Ectodermal cell (in vitro differentiated cells): Measurements from ENCODE around the gene PTPRG.

Experiments used
- H3K27ac ChIP-seq: 2 replicates; pipeline ENCODE4 v1.7.0; 2013; ENCODE audit warnings: mild to moderate bottlenecking, low read depth, low read length; ENCODE audit not compliant: insufficient read depth, poor library complexity, severe bottlenecking
- H3K27me3 ChIP-seq: 2 replicates; pipeline ENCODE4 v1.7.0; 2013; ENCODE audit warnings: mild to moderate bottlenecking, low read length; ENCODE audit not compliant: insufficient read depth, control insufficient read depth, poor library complexity, severe bottlenecking
- H3K36me3 ChIP-seq: one replicate; pipeline ENCODE4 v1.7.0; 2013; ENCODE audit warnings: low read length; ENCODE audit not compliant: control insufficient read depth, insufficient read depth
- H3K4me1 ChIP-seq: one replicate; pipeline ENCODE4 v1.7.0; 2013; ENCODE audit warnings: low read length; ENCODE audit not compliant: control insufficient read depth, insufficient read depth
- H3K4me3 ChIP-seq: 2 replicates; pipeline ENCODE4 v1.7.0; 2013; ENCODE audit warnings: low read depth, low read length, control low read depth; ENCODE audit not compliant: insufficient read depth
- H3K9me3 ChIP-seq: 2 replicates; pipeline ENCODE4 v1.7.0; 2013; ENCODE audit warnings: mild to moderate bottlenecking, low read length, moderate library complexity; ENCODE audit not compliant: control insufficient read depth
- WGBS, 2 experiments: methylation state at CpG; one replicate each; pipeline ENCODE4 v1.1.7; 2013; ENCODE audit warnings: missing lambda C conversion rate in 2 of 2; 5-methylcytosine and 5-hydroxymethylcytosine counted together

PTPRG gene

GRCh38 chr3:62252438-62253157, 691.2 kb downstream of the PTPRG start:
- 88 to 100% methylated on average over 1 to 2 of the region's 2 CpGs for WGBS, 2 experiments
- Histone ChIP-seq H3K27ac (no peak overlapping the region), H3K4me3 (no peak overlapping the region), H3K9me3 (no peaks in the 10 kb centered on the region), H3K36me3 (no peaks in the 10 kb centered on the region), H3K27me3 (no peaks in the 10 kb centered on the region), H3K4me1 (no peaks in the 10 kb centered on the region)

DNA sequence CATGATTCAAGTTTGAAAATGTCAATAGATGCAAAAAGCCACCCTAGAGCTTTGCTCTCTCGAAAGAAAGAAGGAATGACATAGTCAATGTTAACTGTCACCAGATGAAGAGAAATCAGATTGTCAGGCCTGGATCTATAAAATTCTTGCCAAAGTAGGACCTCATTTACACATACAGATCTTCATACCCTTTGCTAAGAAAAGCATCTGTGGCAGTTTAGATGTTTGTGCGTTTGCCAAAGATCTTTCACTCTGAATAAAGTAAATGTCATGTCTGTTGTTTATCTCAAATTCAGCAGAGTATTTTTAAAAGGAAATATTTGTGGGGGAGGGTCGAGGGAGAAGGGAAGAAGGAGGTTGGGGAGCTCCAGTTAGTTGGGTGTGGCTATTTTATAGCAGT, 692.6 kb downstream of the PTPRG start:
- no peaks in the 10 kb centered on the region for H3K36me3 ChIP-seq
- H3K9me3 ChIP-seq, result no peaks in the 10 kb centered on the region
- WGBS, 2 experiments, result 91 to 93% methylated on average over 3 of the region's 3 CpGs
- H3K4me1 ChIP-seq, result no peaks in the 10 kb centered on the region
- no peak overlapping the region for H3K27ac ChIP-seq
- H3K4me3 ChIP-seq, result no peak overlapping the region
- no peaks in the 10 kb centered on the region for H3K27me3 ChIP-seq

- Histone ChIP-seq H3K36me3 (no peaks in the 10 kb centered on the region), H3K4me1 (no peaks in the 10 kb centered on the region), H3K4me3 (no peak overlapping the region), H3K9me3 (no peaks in the 10 kb centered on the region), H3K27me3 (no peaks in the 10 kb centered on the region), H3K27ac (no peak overlapping the region)
- WGBS, 2 experiments, result 95 to 100% methylated on average over 2 of the region's 2 CpGs
These were observed 694.4 kb downstream of the PTPRG start for GRCh38 chr3:62255758-62256157.

DNA sequence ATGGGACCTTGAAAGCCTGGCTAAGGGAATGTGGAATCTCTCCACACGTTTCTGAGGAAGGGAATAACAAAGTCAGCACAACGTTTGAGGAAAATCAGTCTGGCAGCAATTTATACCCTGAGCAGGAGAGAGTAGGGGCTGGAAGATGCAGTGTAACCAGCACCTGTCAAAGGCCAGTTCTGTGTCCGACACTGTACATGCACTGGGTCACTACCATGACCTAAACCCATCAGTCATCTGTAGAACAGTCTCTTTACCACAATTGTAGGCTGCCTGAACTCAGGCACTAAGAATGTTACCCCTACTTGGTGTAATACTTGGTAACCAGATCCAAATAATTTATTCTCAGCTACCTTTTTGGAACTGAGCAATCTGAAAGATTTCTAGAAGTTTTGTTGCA, 698.6 kb downstream of the PTPRG start:
- H3K4me3 ChIP-seq, result no peak overlapping the region
- H3K27me3 ChIP-seq, result no peaks in the 10 kb centered on the region
- peaks cover 3% of the 10 kb centered on the region for H3K36me3 ChIP-seq
- WGBS, 2 experiments, result 89% methylated on average over 3 of the region's 3 CpGs
- H3K4me1 ChIP-seq, result no peaks in the 10 kb centered on the region
- no peaks in the 10 kb centered on the region for H3K9me3 ChIP-seq
- H3K27ac ChIP-seq, result no peak overlapping the region

- H3K4me3 ChIP-seq, result no peak overlapping the region
- peaks cover 3% of the 10 kb centered on the region for H3K36me3 ChIP-seq
- H3K9me3 ChIP-seq, result no peaks in the 10 kb centered on the region
- no peaks in the 10 kb centered on the region for H3K4me1 ChIP-seq
- WGBS, 2 experiments, result 86 to 100% methylated on average over 1 of the region's 1 CpG
- H3K27me3 ChIP-seq, result no peaks in the 10 kb centered on the region
- no peak overlapping the region for H3K27ac ChIP-seq
These were observed 699.3 kb downstream of the PTPRG start for GRCh38 chr3:62260655-62261054.

DNA sequence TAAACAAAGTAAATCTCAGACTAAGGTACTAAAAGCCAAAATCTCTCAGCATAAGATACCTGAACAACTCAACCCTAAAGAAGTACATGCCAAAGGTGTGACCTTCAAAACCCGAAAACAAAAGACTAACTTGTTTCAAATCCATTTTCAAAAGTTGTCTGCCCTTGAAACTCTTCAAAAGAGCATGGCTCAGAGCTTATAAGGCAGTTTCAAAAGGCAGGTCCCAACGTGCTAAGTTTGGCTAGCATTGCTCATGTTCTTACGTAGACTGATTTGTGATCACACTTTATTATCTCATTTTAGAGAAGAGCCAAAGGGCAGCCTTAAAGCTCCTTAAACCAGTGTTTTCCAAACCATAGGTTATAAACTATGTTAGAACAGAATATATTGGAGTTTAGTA, 699.8 kb downstream of the PTPRG start:
- no peaks in the 10 kb centered on the region for H3K27me3 ChIP-seq
- H3K4me1 ChIP-seq, result no peaks in the 10 kb centered on the region
- no peak overlapping the region for H3K4me3 ChIP-seq
- no peaks in the 10 kb centered on the region for H3K9me3 ChIP-seq
- no peak overlapping the region for H3K27ac ChIP-seq
- 79 to 87% methylated on average over 3 of the region's 3 CpGs for whole genome bisulfite sequencing, 2 experiments
- peaks cover 3% of the 10 kb centered on the region for H3K36me3 ChIP-seq

DNA sequence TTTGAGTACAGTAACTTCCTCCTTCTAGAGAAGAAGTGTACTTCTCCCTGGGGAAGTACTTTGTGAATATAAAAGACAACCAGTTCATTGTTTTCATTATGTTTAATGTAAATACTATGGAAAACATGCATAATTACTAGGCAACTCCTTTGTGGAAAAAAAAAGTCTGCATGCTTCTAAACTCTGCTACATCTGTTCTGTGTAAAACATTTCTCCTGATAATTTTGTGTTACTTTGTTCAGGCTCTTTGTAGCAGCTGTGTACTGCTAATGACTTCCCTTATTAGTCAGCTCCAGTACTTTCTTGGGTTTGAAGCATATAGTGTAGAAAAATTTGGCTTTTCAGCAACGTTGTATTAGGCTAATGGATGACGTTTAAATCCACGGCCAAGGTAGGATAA, 700.4 kb downstream of the PTPRG start:
- peaks cover 3% of the 10 kb centered on the region for H3K36me3 ChIP-seq
- WGBS, 2 experiments, result 92 to 94% methylated on average over 2 to 3 of the region's 3 CpGs

DNA sequence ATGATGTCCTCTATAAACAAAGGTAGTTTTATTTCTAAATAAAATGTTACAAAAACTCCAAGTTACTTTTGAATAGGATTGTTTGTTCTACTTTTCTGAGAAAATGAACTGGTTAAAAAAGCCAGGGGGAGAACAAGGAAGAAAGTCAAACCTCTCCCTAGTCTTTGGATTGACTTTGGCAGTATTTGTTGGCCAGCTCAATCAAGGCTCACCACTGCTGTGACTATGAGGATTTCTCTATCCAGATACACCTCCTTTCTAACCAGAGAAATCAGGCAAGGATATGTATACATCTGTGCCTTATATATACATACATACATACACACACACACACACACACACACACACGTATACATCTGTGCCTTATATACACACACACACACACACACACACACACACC, 704.2 kb downstream of the PTPRG start:
- H3K27ac ChIP-seq, result no peak overlapping the region
- no peaks in the 10 kb centered on the region for H3K4me1 ChIP-seq
- no peak overlapping the region for H3K4me3 ChIP-seq
- no peaks in the 10 kb centered on the region for H3K9me3 ChIP-seq
- H3K36me3 ChIP-seq, result peaks cover 3% of the 10 kb centered on the region
- H3K27me3 ChIP-seq, result no peaks in the 10 kb centered on the region
- 85 to 89% methylated on average over 1 of the region's 1 CpG for WGBS, 2 experiments

More for the DNA sequence above, 700.4 kb downstream of the PTPRG start:
- Histone ChIP-seq H3K27ac (no peak overlapping the region), H3K4me3 (no peak overlapping the region), H3K4me1 (no peaks in the 10 kb centered on the region), H3K27me3 (no peaks in the 10 kb centered on the region), H3K9me3 (no peaks in the 10 kb centered on the region)

GRCh38 chr3:62266668-62267283, 705.4 kb downstream of the PTPRG start:
- Histone ChIP-seq H3K36me3 (peaks cover 3% of the 10 kb centered on the region), H3K4me3 (no peak overlapping the region), H3K27ac (no peak overlapping the region), H3K4me1 (no peaks in the 10 kb centered on the region), H3K9me3 (no peaks in the 10 kb centered on the region), H3K27me3 (no peaks in the 10 kb centered on the region)

DNA sequence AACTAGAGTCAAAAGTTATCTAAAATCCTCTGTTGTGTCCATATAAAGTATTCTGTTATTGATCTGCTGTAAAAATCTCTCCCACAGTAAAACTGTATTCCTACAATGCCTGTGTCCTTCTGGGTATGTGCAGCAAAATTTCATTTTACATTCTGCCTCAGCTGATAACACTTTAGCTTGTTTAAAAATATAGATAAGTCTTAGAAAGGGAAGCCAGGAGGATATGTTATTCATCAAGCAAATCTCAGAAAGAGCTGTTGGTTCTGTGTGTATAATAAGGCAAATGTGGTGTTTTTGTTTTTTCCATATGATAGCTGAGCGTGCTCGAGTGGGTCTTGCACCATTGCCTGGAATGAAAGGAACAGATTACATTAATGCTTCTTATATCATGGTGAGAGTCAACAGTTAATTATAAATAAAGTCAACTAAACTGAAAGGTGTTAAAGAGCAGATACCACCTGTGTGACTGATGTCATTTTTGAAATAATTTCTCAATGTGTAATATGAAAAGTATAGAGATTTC, 715.3 kb downstream of the PTPRG start:
- Histone ChIP-seq H3K4me3 (no peak overlapping the region), H3K9me3 (no peaks in the 10 kb centered on the region), H3K27me3 (no peaks in the 10 kb centered on the region), H3K4me1 (no peaks in the 10 kb centered on the region), H3K27ac (no peak overlapping the region), H3K36me3 (peaks cover 12% of the 10 kb centered on the region)
- WGBS, 2 experiments, result 91 to 94% methylated on average over 2 of the region's 2 CpGs
